ENCODE measurements around the gene MUC2.

Gene MUC2

GRCh38 chr11:1030086-1030485 lies 44.6 kb upstream of the MUC2 start:
- Histone ChIP-seq H3K4me1 (ENCODE audit: control insufficient read depth, insufficient read depth, low read length, poor library complexity, severe bottlenecking) (no peaks in the 10 kb centered on the region), H3K4me3 (ENCODE audit: insufficient read depth, low read depth, low read length, poor library complexity, severe bottlenecking) (no peak overlapping the region), H3K27ac (ENCODE audit: insufficient read depth, low read length, poor library complexity, severe bottlenecking) (no peak overlapping the region), H3K36me3 (ENCODE audit: control insufficient read depth, insufficient read depth, low read length) (no peaks in the 10 kb centered on the region), H3K9me3 (ENCODE audit: control insufficient read depth, low read length) (no peaks in the 10 kb centered on the region), H3K27me3 (replicated peaks; ENCODE audit: control insufficient read depth, insufficient read depth, low read length, poor library complexity, severe bottlenecking) (no peaks in the 10 kb centered on the region)
- no peak for DNase-seq

GRCh38 chr11:1030556-1030955 lies 44.1 kb upstream of the MUC2 start:
- H3K4me1 ChIP-seq (ENCODE audit: control insufficient read depth, insufficient read depth, low read length, poor library complexity, severe bottlenecking): no peaks in the 10 kb centered on the region
- no peak overlapping the region for H3K4me3 ChIP-seq (ENCODE audit: insufficient read depth, low read depth, low read length, poor library complexity, severe bottlenecking)
- H3K9me3 ChIP-seq (ENCODE audit: control insufficient read depth, low read length): no peaks in the 10 kb centered on the region
- H3K27ac ChIP-seq (ENCODE audit: insufficient read depth, low read length, poor library complexity, severe bottlenecking): no peak overlapping the region
- no peaks in the 10 kb centered on the region for H3K27me3 ChIP-seq (replicated peaks; ENCODE audit: control insufficient read depth, insufficient read depth, low read length, poor library complexity, severe bottlenecking)
- H3K36me3 ChIP-seq (ENCODE audit: control insufficient read depth, insufficient read depth, low read length): no peaks in the 10 kb centered on the region
- DNase-seq: no peak

GRCh38 chr11:1031121-1031899 lies 43.4 kb upstream of the MUC2 start:
- no peak overlapping the region for H3K4me3 ChIP-seq (ENCODE audit: insufficient read depth, low read depth, low read length, poor library complexity, severe bottlenecking)
- no peaks in the 10 kb centered on the region for H3K4me1 ChIP-seq (ENCODE audit: control insufficient read depth, insufficient read depth, low read length, poor library complexity, severe bottlenecking)
- H3K27me3 ChIP-seq (replicated peaks; ENCODE audit: control insufficient read depth, insufficient read depth, low read length, poor library complexity, severe bottlenecking): no peaks in the 10 kb centered on the region
- no peak overlapping the region for H3K27ac ChIP-seq (ENCODE audit: insufficient read depth, low read length, poor library complexity, severe bottlenecking)
- DNase-seq: no peak
- H3K9me3 ChIP-seq (ENCODE audit: control insufficient read depth, low read length): no peaks in the 10 kb centered on the region
- no peaks in the 10 kb centered on the region for H3K36me3 ChIP-seq (ENCODE audit: control insufficient read depth, insufficient read depth, low read length)

GRCh38 chr11:1032310-1032891 lies 42.3 kb upstream of the MUC2 start:
- Histone ChIP-seq H3K27ac (ENCODE audit: insufficient read depth, low read length, poor library complexity, severe bottlenecking) (no peak overlapping the region), H3K4me1 (ENCODE audit: control insufficient read depth, insufficient read depth, low read length, poor library complexity, severe bottlenecking) (no peaks in the 10 kb centered on the region), H3K27me3 (replicated peaks; ENCODE audit: control insufficient read depth, insufficient read depth, low read length, poor library complexity, severe bottlenecking) (no peaks in the 10 kb centered on the region), H3K9me3 (ENCODE audit: control insufficient read depth, low read length) (no peaks in the 10 kb centered on the region), H3K36me3 (ENCODE audit: control insufficient read depth, insufficient read depth, low read length) (no peaks in the 10 kb centered on the region), H3K4me3 (ENCODE audit: insufficient read depth, low read depth, low read length, poor library complexity, severe bottlenecking) (no peak overlapping the region)
- no peak for DNase-seq

- no peak for DNase-seq
- H3K36me3 ChIP-seq (ENCODE audit: control insufficient read depth, insufficient read depth, low read length): no peaks in the 10 kb centered on the region
- no peaks in the 10 kb centered on the region for H3K9me3 ChIP-seq (ENCODE audit: control insufficient read depth, low read length)
- no peaks in the 10 kb centered on the region for H3K27me3 ChIP-seq (replicated peaks; ENCODE audit: control insufficient read depth, insufficient read depth, low read length, poor library complexity, severe bottlenecking)
- H3K27ac ChIP-seq (ENCODE audit: insufficient read depth, low read length, poor library complexity, severe bottlenecking): no peak overlapping the region
- H3K4me3 ChIP-seq (ENCODE audit: insufficient read depth, low read depth, low read length, poor library complexity, severe bottlenecking): no peak overlapping the region
- no peaks in the 10 kb centered on the region for H3K4me1 ChIP-seq (ENCODE audit: control insufficient read depth, insufficient read depth, low read length, poor library complexity, severe bottlenecking)
Observed at GRCh38 chr11:1033016-1033798, 41.5 kb upstream of the MUC2 start.

- DNase-seq: no peak
- Histone ChIP-seq H3K36me3 (ENCODE audit: control insufficient read depth, insufficient read depth, low read length) (no peaks in the 10 kb centered on the region), H3K4me3 (ENCODE audit: insufficient read depth, low read depth, low read length, poor library complexity, severe bottlenecking) (no peak overlapping the region), H3K9me3 (ENCODE audit: control insufficient read depth, low read length) (no peaks in the 10 kb centered on the region), H3K4me1 (ENCODE audit: control insufficient read depth, insufficient read depth, low read length, poor library complexity, severe bottlenecking) (no peaks in the 10 kb centered on the region), H3K27ac (ENCODE audit: insufficient read depth, low read length, poor library complexity, severe bottlenecking) (no peak overlapping the region), H3K27me3 (replicated peaks; ENCODE audit: control insufficient read depth, insufficient read depth, low read length, poor library complexity, severe bottlenecking) (no peaks in the 10 kb centered on the region)
Observed at GRCh38 chr11:1034001-1034400, 40.7 kb upstream of the MUC2 start.

GRCh38 chr11:1034456-1035295 lies 40.0 kb upstream of the MUC2 start:
- no peaks in the 10 kb centered on the region for H3K36me3 ChIP-seq (ENCODE audit: control insufficient read depth, insufficient read depth, low read length)
- H3K4me1 ChIP-seq (ENCODE audit: control insufficient read depth, insufficient read depth, low read length, poor library complexity, severe bottlenecking): no peaks in the 10 kb centered on the region
- no peak for DNase-seq
- no peaks in the 10 kb centered on the region for H3K27me3 ChIP-seq (replicated peaks; ENCODE audit: control insufficient read depth, insufficient read depth, low read length, poor library complexity, severe bottlenecking)
- H3K27ac ChIP-seq (ENCODE audit: insufficient read depth, low read length, poor library complexity, severe bottlenecking): no peak overlapping the region
- H3K9me3 ChIP-seq (ENCODE audit: control insufficient read depth, low read length): no peaks in the 10 kb centered on the region
- no peak overlapping the region for H3K4me3 ChIP-seq (ENCODE audit: insufficient read depth, low read depth, low read length, poor library complexity, severe bottlenecking)

- H3K27me3 ChIP-seq (replicated peaks; ENCODE audit: control insufficient read depth, insufficient read depth, low read length, poor library complexity, severe bottlenecking): no peaks in the 10 kb centered on the region
- DNase-seq: no peak
- H3K27ac ChIP-seq (ENCODE audit: insufficient read depth, low read length, poor library complexity, severe bottlenecking): no peak overlapping the region
- H3K4me3 ChIP-seq (ENCODE audit: insufficient read depth, low read depth, low read length, poor library complexity, severe bottlenecking): no peak overlapping the region
- no peaks in the 10 kb centered on the region for H3K9me3 ChIP-seq (ENCODE audit: control insufficient read depth, low read length)
- no peaks in the 10 kb centered on the region for H3K4me1 ChIP-seq (ENCODE audit: control insufficient read depth, insufficient read depth, low read length, poor library complexity, severe bottlenecking)
- no peaks in the 10 kb centered on the region for H3K36me3 ChIP-seq (ENCODE audit: control insufficient read depth, insufficient read depth, low read length)
Observed at GRCh38 chr11:1035577-1036283, 38.9 kb upstream of the MUC2 start.

- H3K4me1 ChIP-seq (ENCODE audit: control insufficient read depth, insufficient read depth, low read length, poor library complexity, severe bottlenecking): no peaks in the 10 kb centered on the region
- H3K27ac ChIP-seq (ENCODE audit: insufficient read depth, low read length, poor library complexity, severe bottlenecking): no peak within 1 kb of the TSS
- H3K27me3 ChIP-seq (replicated peaks; ENCODE audit: control insufficient read depth, insufficient read depth, low read length, poor library complexity, severe bottlenecking): no peaks in the 10 kb centered on the region
- H3K4me3 ChIP-seq (ENCODE audit: insufficient read depth, low read depth, low read length, poor library complexity, severe bottlenecking): no peak within 1 kb of the TSS
- H3K36me3 ChIP-seq (ENCODE audit: control insufficient read depth, insufficient read depth, low read length): no peaks in the 10 kb centered on the region
- no peaks in the 10 kb centered on the region for H3K9me3 ChIP-seq (ENCODE audit: control insufficient read depth, low read length)
- no peak for DNase-seq
Observed at GRCh38 chr11:1036303-1036923, 38.3 kb upstream of the MUC2 start, which contains the start of gene MUC6. MUC6 (minus strand) TSS chr11:1036718; CDS start chr11:1036655, 63 bp downstream.
